Stimulated activated CD4-positive, alpha-beta T cell treated with anti-CD3 and anti-CD28 coated beads, Interleukin-12 subunit alpha, Interleukin-12 subunit beta, amount 100 ng/mL, for 48 hours (primary cell): ENCODE measurements around the gene SMO.
"Not testable (repeated sequence)": the region's sequence is repeated elsewhere in the genome, so short reads cannot be mapped to it uniquely, and the experiment has no call there.

Experiments used
- DNase-seq, 3 donors: peaks; one replicate each; pipeline ENCODE4 v3.0.0-alpha.2; 2020; ENCODE audit warnings: low read depth in 2 of 3, low spot score in 1 of 3

Gene SMO

GRCh38 chr7:129169686-129170440, 18.6 kb upstream of the SMO start:
- DNase-seq: peak in 1 of 3 donors; percentile 15

GRCh38 chr7:129170441-129171021, 17.9 kb upstream of the SMO start:
- DNase-seq: no peak

DNA sequence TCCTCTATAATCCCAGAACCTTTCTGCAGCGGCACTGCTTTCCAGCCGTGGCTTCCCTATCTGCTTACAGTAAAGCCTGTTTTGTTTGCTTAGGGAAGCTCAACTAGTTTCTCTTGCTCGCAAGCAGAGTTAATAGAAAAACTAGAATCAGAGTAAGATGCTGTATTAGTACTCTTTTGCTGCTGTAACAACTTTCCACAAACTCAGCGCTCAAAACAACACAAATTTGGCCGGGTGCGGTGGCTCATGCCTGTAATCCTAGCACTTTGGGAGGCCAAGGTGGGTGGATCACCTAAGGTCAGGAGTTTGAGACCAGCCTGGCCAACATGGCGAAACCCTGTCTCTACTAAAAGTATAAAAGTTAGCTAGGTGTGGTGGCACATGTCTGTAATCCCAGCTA, 14.6 kb upstream of the SMO start:
- DNase-seq: not testable (repeated sequence)

GRCh38 chr7:129176916-129177710, 11.3 kb upstream of the SMO start:
- DNase-seq: no peak

- DNase-seq: no peak
Measured at GRCh38 chr7:129184981-129185670, 3.3 kb upstream of the SMO start.

GRCh38 chr7:129186749-129187260, 1.6 kb upstream of the SMO start:
- no peak for DNase-seq

DNA sequence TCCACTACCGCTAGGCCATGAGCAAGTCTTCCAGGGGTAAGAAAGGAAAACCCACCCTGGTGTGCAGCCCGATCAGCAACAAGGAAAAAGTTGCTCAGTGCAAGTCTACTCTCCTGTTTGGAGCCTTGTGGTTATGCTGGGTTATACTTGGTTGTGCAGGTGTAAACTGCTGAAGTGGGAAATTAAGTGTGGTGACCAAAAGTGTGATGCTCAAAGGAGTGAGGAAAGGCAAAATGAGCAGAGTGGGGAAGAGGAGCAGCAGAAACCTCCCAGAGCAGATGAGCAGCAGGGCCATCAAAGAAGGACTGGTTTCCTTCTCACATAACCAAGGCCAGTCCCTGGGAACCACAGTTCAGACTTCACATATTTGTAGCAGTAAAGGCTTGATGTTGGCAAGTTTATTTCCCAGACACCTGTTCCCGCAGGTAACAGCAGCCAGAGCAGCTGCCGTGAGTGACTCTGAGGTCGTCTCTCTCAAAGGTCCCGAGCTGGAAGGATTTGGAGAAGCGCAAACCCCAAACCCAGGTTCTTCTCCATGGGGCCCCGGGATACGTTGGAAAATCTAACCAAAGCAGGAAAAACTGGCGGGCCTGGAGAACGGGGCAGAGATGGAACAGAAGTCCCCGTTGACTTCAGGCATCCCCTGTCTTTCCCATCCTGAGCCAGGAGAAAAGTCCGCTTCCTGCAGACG, 607 bp upstream of the SMO start:
- DNase-seq: no peak

- no peak for DNase-seq
Measured at GRCh38 chr7:129188892-129189660, 643 bp downstream of the SMO start.

GRCh38 chr7:129189661-129190310, 1.4 kb downstream of the SMO start:
- no peak for DNase-seq

GRCh38 chr7:129191272-129191671, 2.8 kb downstream of the SMO start:
- no peak for DNase-seq

DNA sequence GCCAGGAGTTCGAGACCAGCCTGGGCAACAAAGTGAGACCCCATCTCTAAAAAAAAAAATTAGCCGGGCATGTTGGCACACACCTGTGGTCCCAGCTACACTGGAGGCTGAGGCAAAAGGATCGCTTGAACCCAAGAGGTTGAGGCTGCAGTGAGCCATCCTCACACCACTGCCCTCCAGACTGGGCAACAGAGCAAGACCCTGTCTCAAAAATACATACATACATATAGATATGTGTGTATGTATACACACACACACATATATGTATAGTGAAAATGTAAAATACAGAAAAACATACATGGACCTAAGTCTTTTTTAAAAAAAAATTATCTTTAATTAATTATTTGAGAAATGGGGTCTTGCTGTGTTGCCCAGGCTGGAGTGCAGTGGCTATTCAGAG, 5.5 kb downstream of the SMO start:
- DNase-seq: no peak

DNA sequence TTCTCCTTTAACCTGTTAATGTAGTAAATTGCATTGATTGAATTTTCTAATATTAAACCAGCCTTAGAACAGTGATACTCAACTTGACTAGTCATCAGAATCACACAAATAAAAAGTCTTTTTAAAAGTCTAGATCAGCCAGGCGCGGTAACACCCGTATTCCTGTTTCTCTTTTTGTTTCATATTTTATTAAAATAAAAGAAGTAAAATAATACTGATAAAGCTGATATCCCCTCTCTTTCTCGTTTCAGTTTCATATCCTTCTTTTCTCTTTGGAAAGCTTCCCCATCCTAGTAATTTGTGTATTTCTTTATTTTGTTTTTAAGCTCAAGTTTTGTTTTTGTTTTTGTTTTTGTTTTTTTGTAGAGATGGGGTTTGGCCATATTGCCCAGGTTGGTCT, 9.3 kb downstream of the SMO start:
- DNase-seq: no peak

DNA sequence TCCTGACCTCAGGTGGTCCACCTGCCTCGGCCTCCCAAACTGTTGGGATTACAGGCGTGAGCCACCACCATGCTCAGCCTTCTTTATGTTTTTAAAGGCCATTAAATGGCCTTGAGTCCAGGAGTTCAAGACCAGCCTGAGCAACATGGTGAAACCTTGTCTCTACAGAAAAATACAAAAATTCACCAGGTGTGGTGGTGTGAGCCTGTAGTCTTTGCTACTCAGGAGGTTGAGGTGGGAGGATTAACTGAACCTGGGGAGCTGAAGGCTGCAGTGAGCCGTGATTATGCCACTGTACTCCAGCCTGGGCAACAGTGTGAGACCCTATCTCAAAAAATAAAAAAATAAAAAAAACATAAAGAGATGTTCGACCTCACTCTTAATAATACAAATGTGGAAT, 11.0 kb downstream of the SMO start:
- no peak for DNase-seq

- no peak for DNase-seq
Measured at GRCh38 chr7:129202058-129202777, 13.8 kb downstream of the SMO start.

DNA sequence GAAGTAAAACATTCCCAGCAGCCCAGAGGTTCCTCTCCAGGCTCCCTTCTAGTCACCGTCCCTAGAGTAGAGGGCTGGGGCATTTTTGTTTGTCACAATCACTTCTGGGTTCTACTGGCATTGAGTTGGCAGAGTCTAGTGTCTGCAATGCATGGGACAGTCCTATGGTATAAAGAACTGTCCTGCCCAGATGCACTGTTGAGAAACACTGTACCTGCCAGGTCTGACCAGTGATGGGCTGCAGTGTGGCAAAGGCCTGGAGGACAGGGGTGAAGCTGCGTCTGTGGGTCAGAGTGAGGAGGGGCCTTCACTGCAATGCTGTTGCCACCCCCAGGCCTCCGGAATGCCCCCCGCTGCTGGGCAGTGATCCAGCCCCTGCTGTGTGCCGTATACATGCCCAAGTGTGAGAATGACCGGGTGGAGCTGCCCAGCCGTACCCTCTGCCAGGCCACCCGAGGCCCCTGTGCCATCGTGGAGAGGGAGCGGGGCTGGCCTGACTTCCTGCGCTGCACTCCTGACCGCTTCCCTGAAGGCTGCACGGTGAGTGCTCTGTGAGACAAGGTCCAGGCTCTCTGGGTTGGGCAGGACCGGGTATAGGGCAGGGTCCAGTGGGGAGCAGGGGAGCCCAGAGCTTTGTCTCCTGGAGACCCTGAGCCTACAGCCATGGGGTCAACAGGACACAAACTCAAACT, 14.8 kb downstream of the SMO start:
- no peak for DNase-seq

DNA sequence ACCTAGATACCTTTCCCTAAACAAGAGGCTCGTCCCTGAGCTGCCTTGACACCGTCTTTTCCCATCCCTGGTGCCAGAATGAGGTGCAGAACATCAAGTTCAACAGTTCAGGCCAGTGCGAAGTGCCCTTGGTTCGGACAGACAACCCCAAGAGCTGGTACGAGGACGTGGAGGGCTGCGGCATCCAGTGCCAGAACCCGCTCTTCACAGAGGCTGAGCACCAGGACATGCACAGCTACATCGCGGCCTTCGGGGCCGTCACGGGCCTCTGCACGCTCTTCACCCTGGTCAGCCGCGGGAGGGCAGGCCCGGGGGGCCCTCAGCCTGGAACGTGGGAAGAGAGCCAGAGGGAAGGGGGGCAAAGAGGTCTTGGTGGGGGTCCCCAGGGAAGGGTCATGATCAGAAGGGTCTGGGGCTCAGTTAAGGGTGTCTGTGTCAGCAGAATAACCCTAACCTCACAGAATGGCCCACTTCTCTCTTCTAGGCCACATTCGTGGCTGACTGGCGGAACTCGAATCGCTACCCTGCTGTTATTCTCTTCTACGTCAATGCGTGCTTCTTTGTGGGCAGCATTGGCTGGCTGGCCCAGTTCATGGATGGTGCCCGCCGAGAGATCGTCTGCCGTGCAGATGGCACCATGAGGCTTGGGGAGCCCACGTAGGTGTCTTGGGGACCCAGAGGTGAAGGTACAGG, 16.8 kb downstream of the SMO start:
- DNase-seq: no peak

- no peak for DNase-seq
Measured at GRCh38 chr7:129205987-129206785, 17.8 kb downstream of the SMO start.
